ENCODE data around the gene INKA1. TPM values are rescaled to one million over a fixed set of nuclear protein-coding genes. Genes with fewer than 3 reads are reported as not detected.

The INKA1 gene
- total and polyA plus RNA-seq, 2 of the 8 experiments (the other 6 are each of a cell fraction or from before 2014, with no cell fraction given) = 1.3 to 4.7 TPM

DNA sequence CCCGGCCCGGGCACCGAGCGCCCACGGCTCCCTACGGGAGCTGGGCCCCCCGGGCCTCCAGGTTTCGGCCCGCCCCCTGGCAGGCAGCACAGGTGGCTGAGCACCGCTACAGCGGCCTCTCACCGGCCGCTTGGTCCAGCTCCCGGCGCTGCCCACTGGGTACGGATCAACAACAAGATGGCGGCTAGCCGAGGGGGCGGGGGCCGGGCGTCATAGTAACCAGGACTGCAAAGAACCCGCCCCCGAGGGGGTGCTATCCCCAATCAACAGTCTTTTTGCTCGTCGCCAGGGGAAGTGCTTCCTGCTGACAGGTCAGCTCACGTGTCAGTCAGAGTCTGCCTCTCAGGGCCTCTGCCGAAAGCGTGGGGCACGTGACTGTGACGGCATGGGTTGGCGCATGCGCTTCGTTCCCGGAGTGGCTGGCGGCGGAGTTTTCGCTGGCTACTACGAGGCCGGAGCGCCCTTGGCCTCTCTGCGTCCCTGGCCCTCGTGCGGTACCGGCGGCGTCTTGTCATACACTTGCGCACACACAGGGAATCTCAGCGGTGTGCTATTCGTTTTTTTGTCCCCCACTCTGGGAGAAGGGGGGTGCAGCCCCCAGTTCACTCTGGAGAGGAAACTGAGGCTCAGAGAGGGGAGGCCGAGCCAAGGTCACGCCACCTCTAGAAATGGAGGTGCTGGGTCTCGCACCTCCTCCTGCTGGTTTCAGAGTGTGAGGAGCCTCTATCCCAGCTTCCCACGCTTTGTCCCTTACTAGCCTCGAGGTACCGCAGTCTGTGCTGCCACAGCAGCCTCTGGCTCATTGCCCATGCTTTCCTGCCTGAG is 16.5 kb upstream of the INKA1 start, which contains the start of gene IP6K1 (continued):
- peak; percentile 81 for TF ChIP-seq NRF1 (IDR thresholded peaks at IDR 0.05; ENCODE audit: low read depth, low read length)
- no peak for TF ChIP-seq CHD1 (IDR thresholded peaks at IDR 0.05; ENCODE audit: low read depth, low read length)
